HTERT RPE-1 (cell line): Measurements from ENCODE around the gene MARVELD2.
"Not testable (repeated sequence)": the region's sequence is repeated elsewhere in the genome, so short reads cannot be mapped to it uniquely, and the experiment has no call there.

Experiments used
- in situ Hi-C: fragments of 300-500 bp; cut with MboI; formaldehyde crosslinking; loops from 4 replicates; pipeline ENCODE4 v1.14.3; 2020; ENCODE audit warnings: low sequenced_read_pairs

MARVELD2 gene

GRCh38 chr5:69444127-69444754 lies 29.3 kb downstream of the MARVELD2 start:
- in situ Hi-C loops: no loop called here

GRCh38 chr5:69449511-69449910 lies 34.6 kb downstream of the MARVELD2 start:
- in situ Hi-C loops: no loop called here

GRCh38 chr5:69450116-69450515 lies 35.2 kb downstream of the MARVELD2 start:
- in situ Hi-C loops: no loop called here

GRCh38 chr5:69450527-69450926 lies 35.6 kb downstream of the MARVELD2 start:
- in situ Hi-C loops: not testable (repeated sequence)

GRCh38 chr5:69451941-69452647 lies 37.2 kb downstream of the MARVELD2 start:
- in situ Hi-C loops: no loop called here

GRCh38 chr5:69453487-69453886 lies 38.6 kb downstream of the MARVELD2 start:
- in situ Hi-C loops: not testable (repeated sequence)

- in situ Hi-C loops: no loop called here
Measured at GRCh38 chr5:69454460-69455249, 39.7 kb downstream of the MARVELD2 start.

GRCh38 chr5:69455428-69455988 lies 40.6 kb downstream of the MARVELD2 start:
- in situ Hi-C loops: not testable (repeated sequence)

GRCh38 chr5:69462170-69462569 lies 47.3 kb downstream of the MARVELD2 start:
- in situ Hi-C loops: no loop called here

GRCh38 chr5:69466375-69466774 lies 51.5 kb downstream of the MARVELD2 start:
- in situ Hi-C loops: not testable (repeated sequence)

- in situ Hi-C loops: no loop called here
Measured at GRCh38 chr5:69467442-69468225, 52.7 kb downstream of the MARVELD2 start.

GRCh38 chr5:69468631-69469030 lies 53.7 kb downstream of the MARVELD2 start:
- in situ Hi-C loops: no loop called here

GRCh38 chr5:69471516-69471915 lies 56.6 kb downstream of the MARVELD2 start:
- in situ Hi-C loops: not testable (repeated sequence)

GRCh38 chr5:69472535-69473143 lies 57.7 kb downstream of the MARVELD2 start:
- in situ Hi-C loops: not testable (repeated sequence)

- in situ Hi-C loops: no loop called here
Measured at GRCh38 chr5:69477170-69477569, 62.3 kb downstream of the MARVELD2 start.

GRCh38 chr5:69478296-69478695 lies 63.4 kb downstream of the MARVELD2 start:
- in situ Hi-C loops: not testable (repeated sequence)

GRCh38 chr5:69484891-69485290 lies 70.0 kb downstream of the MARVELD2 start:
- in situ Hi-C loops: no loop called here

- in situ Hi-C loops: no loop called here
Measured at GRCh38 chr5:69485471-69485870, 70.6 kb downstream of the MARVELD2 start.

- in situ Hi-C loops: no loop called here
Measured at GRCh38 chr5:69489246-69489645, 74.3 kb downstream of the MARVELD2 start.

GRCh38 chr5:69491027-69491426 lies 76.1 kb downstream of the MARVELD2 start:
- in situ Hi-C loops: no loop called here
